Fibroblast of lung (primary cell): ENCODE measurements around the gene TBC1D2B. TPM values are rescaled to one million over a fixed set of nuclear protein-coding genes. Genes with fewer than 3 reads are reported as not detected.

Experiments
- DNase-seq, 2 donors: peaks; one replicate each; pipeline versions ENCODE4 v3.0.0 to v3.0.0-alpha.2; 2010; ENCODE audit warnings: low read depth in 2 of 2
- H2AFZ ChIP-seq: 2 replicates; pipeline ENCODE4 v1.5.1; 2012; ENCODE audit warnings: low read length, control low read depth, inconsistent platforms
- H3K27ac ChIP-seq: 2 replicates; pipeline ENCODE4 v1.5.1; 2011; ENCODE audit warnings: low read length, control low read depth; ENCODE audit not compliant: insufficient read depth
- H3K27me3 ChIP-seq: 2 replicates; pipeline ENCODE4 v1.5.1; 2011; ENCODE audit warnings: mild to moderate bottlenecking, low read length; ENCODE audit not compliant: control insufficient read depth, insufficient read depth
- H3K36me3 ChIP-seq: 2 replicates; pipeline ENCODE4 v1.5.1; 2011; ENCODE audit warnings: low read length; ENCODE audit not compliant: control insufficient read depth, insufficient read depth
- H3K4me1 ChIP-seq: 2 replicates; pipeline ENCODE4 v1.5.1; 2011; ENCODE audit warnings: low read length; ENCODE audit not compliant: control insufficient read depth, insufficient read depth; ENCODE audit errors: extremely low read depth
- H3K4me2 ChIP-seq: 2 replicates; pipeline ENCODE4 v1.5.1; 2011; ENCODE audit warnings: low read length, control low read depth; ENCODE audit not compliant: insufficient read depth; ENCODE audit errors: extremely low read depth
- H3K4me3 ChIP-seq, 4 experiments: fragments of 200-600 bp in 1 of 4; sonication (generic) in 1 of 4; replicated peaks in 1 of 4; 2 replicates each; pipeline ENCODE4 v1.5.1; 2011 to 2016; ENCODE audit warnings: low read length in 4 of 4, low read depth in 3 of 4, mild to moderate bottlenecking in 3 of 4, control low read depth in 2 of 4, inconsistent platforms in 1 of 4, mixed read lengths in 1 of 4; ENCODE audit not compliant: insufficient read depth in 1 of 4; ENCODE audit errors: control extremely low read depth in 1 of 4
- H3K79me2 ChIP-seq: 2 replicates; pipeline ENCODE4 v1.5.1; 2012; ENCODE audit warnings: mild to moderate bottlenecking, low read length, inconsistent platforms; ENCODE audit not compliant: control insufficient read depth, insufficient read depth
- H3K9ac ChIP-seq: 2 replicates; pipeline ENCODE4 v1.5.1; 2011; ENCODE audit warnings: mild to moderate bottlenecking, low read length, control low read depth; ENCODE audit not compliant: insufficient read depth
- H3K9me3 ChIP-seq: 2 replicates; pipeline ENCODE4 v1.5.1; 2012; ENCODE audit warnings: low read depth, low read length; ENCODE audit not compliant: control insufficient read depth, insufficient read depth
- H4K20me1 ChIP-seq: 2 replicates; pipeline ENCODE4 v1.5.1; 2011; ENCODE audit warnings: low read length; ENCODE audit not compliant: control insufficient read depth, insufficient read depth; ENCODE audit errors: extremely low read depth
- CTCF ChIP-seq, 2 donors: IDR thresholded peaks in 1 of 2; conservative IDR thresholded peaks in 1 of 2; 1 replicate in 1 of 2; 2 replicates in 1 of 2; pipeline ENCODE4 v1.5.1; 2011 to 2012; ENCODE audit warnings: low read length in 2 of 2, control low read depth in 1 of 2, inconsistent platforms in 1 of 2, low read depth in 1 of 2, mild to moderate bottlenecking in 1 of 2
- EZH2 ChIP-seq: IDR thresholded peaks from 2 replicates; pipeline ENCODE4 v1.5.1; 2012; ENCODE audit warnings: low read length, control low read depth, mild to moderate bottlenecking; ENCODE audit errors: missing control alignments
- polyA plus RNA-seq, 2 donors: library from polyadenylated mRNA; depleted of rRNA in 1 of 2; stranded (reverse) in 1 of 2; unstranded in 1 of 2; fragments of >200 nt; gene quantifications; 2 replicates each; pipeline ENCODE4 v1.2.1, GENCODE V29; 2011 to 2012; ENCODE audit warnings: missing spikeins in 1 of 2
- total RNA-seq: library from RNA; depleted of rRNA; stranded (reverse); fragments of >200 nt; gene quantifications from 2 replicates; pipeline ENCODE4 v1.2.1, GENCODE V29; 2014

Gene TBC1D2B
- total and polyA plus RNA-seq, 2 donors (not counting 1 experiment from before 2014, with no cell fraction given), result 49.4 to 73.3 TPM

DNA sequence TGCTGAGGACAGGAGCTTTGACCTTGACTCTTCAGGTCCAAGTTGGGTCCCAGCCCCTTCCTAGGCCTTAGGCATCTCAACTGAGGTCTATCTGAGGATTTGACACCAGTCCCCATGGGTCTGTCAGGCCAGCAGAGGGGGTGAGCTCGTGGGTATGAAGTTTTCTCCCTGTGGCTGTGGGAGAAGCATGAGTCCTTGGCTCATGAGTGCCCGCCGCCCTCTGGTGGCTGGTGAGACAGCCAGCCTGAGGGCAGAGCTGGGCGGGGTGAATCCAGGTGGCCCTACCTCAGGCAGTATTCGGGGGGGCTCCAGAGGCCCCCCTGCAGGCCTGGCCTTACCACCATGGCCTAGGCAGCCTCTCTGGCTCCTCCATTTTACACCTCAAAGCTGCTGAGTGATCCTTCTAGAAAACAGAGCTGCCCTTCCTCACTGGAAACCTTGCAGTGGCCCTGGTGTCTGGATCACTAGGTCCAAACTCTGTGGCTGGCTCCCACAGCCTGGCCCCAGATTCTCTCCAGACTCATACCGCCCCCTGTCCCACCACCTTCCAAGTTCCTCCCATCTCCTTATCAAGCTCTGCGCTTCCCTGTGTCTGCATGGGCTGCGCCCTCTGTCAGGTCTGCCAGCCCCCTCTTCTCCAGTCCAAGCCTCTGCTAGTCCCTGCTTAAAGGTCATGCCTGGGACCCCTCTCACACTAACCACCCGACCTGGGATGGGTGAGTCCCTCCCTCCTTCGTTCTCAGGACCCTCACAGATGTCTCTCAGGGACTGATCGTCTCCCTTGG is 31.0 kb upstream of the TBC1D2B start:
- DNase-seq, result peak; percentile 75 to 87
- H3K4me2 ChIP-seq, result no peak overlapping the region

GRCh38 chr15:78107471-78107870 is 30.0 kb upstream of the TBC1D2B start:
- no peak for DNase-seq
- no peaks in the 10 kb centered on the region for H3K36me3 ChIP-seq
- peaks cover 3% of the 10 kb centered on the region for H3K27me3 ChIP-seq
- no peak overlapping the region for H3K4me3 ChIP-seq
- H3K4me1 ChIP-seq, result peaks cover 3% of the 10 kb centered on the region
- H2AFZ ChIP-seq, result no peak overlapping the region
- TF ChIP-seq EZH2 (no peak), CTCF (conservative IDR thresholded peaks at IDR 0.05 in 1 of 2, IDR thresholded peaks at IDR 0.05 in 1 of 2; ENCODE audit: low read depth in 1 of 2, low read length in 2 of 2) (no peak)
- no peaks in the 10 kb centered on the region for H3K79me2 ChIP-seq
- H4K20me1 ChIP-seq, result no peaks in the 10 kb centered on the region
- no peak overlapping the region for H3K4me2 ChIP-seq
- H3K9ac ChIP-seq, result no peak overlapping the region
- H3K9me3 ChIP-seq, result no peaks in the 10 kb centered on the region
- H3K27ac ChIP-seq, result no peak overlapping the region

More for the DNA sequence above, 31.0 kb upstream of the TBC1D2B start:
- no peak overlapping the region for H3K27ac ChIP-seq
- no peak overlapping the region for H3K4me3 ChIP-seq
- no peaks in the 10 kb centered on the region for H3K9me3 ChIP-seq
- H3K36me3 ChIP-seq, result no peaks in the 10 kb centered on the region
- TF ChIP-seq EZH2, result no peak
- TF ChIP-seq CTCF (conservative IDR thresholded peaks at IDR 0.05 in 1 of 2, IDR thresholded peaks at IDR 0.05 in 1 of 2; ENCODE audit: low read depth in 1 of 2, low read length in 2 of 2), result peak; percentile 90 to 96
- no peak overlapping the region for H3K9ac ChIP-seq
- H4K20me1 ChIP-seq, result no peaks in the 10 kb centered on the region
- no peaks in the 10 kb centered on the region for H3K79me2 ChIP-seq
- H2AFZ ChIP-seq, result no peak overlapping the region
- H3K27me3 ChIP-seq, result peaks cover 3% of the 10 kb centered on the region
- peaks cover 3% of the 10 kb centered on the region for H3K4me1 ChIP-seq

DNA sequence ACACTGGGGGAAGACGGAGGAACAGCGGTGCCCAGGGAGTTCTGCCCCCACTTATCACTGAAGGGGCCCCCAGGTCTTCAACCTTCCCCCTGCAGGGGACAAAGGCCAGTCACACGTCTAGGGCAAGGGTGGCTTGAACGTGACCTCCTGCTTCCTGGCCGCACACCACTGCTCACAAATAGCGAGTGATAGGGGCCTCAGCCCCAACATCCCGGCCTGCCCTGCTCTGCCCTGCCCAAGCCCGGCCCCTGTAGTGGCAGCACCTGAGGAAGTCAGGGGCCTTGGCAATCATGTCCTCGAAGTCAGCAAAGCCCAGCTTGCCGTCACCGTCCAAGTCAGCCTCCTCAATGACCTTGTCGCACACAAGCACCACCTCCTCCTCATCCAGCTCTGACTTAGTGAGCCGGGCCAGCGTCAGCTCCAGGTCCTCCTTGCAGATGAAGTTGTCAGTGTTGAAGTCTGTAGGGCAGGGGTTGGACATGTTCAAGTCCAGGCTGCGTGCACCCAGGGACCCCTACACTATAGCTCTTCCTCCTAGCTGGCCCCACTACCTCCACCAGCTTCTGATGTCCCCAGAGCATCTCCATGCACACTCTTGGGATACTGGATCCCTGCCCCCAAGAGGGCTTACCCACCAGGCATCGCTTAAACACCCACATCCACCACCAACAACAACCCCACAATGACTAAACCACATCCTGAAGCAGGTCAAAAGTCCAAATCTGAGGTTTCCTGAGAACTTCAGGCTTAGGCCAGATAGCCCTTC is 28.1 kb upstream of the TBC1D2B start:
- Histone ChIP-seq H3K27ac (no peak overlapping the region), H3K4me1 (peaks cover 3% of the 10 kb centered on the region), H3K79me2 (no peaks in the 10 kb centered on the region), H4K20me1 (no peaks in the 10 kb centered on the region), H3K4me3 (no peak overlapping the region), H3K4me2 (no peak overlapping the region), H3K36me3 (no peaks in the 10 kb centered on the region), H3K9me3 (no peaks in the 10 kb centered on the region), H3K9ac (no peak overlapping the region), H2AFZ (no peak overlapping the region), H3K27me3 (peaks cover 3% of the 10 kb centered on the region)
- DNase-seq, result peak in 1 of 2 donors; percentile 17
- no peak for TF ChIP-seq EZH2
- TF ChIP-seq CTCF (conservative IDR thresholded peaks at IDR 0.05 in 1 of 2, IDR thresholded peaks at IDR 0.05 in 1 of 2; ENCODE audit: low read depth in 1 of 2, low read length in 2 of 2), result no peak
